Peyer's patch (tissue), 4 donors: ENCODE results near the gene KIAA1671. TPM values are rescaled to one million over a fixed set of nuclear protein-coding genes. Genes with fewer than 3 reads are reported as not detected.

Experiments
- DNase-seq, 3 donors: peaks; one replicate each; pipeline ENCODE4 v3.0.0-alpha.2; 2017 to 2019
- H3K27ac ChIP-seq, 4 donors: fragments of 200-600 bp; sonication (generic); one replicate each; pipeline ENCODE4 v1.5.1; 2016 to 2019
- H3K27me3 ChIP-seq, 2 donors: fragments of 200-600 bp; sonication (generic); one replicate each; pipeline ENCODE4 v1.5.1; 2019
- H3K36me3 ChIP-seq, 3 donors: fragments of 200-600 bp; sonication (generic); one replicate each; pipeline ENCODE4 v1.5.1; 2016 to 2019
- H3K4me1 ChIP-seq, 4 donors: fragments of 200-600 bp; sonication (generic); one replicate each; pipeline ENCODE4 v1.5.1; 2016 to 2019
- H3K4me3 ChIP-seq, 4 donors: fragments of 200-600 bp; sonication (generic); 1 replicate in 3 of 4; 2 replicates in 1 of 4; pipeline ENCODE4 v1.5.1; 2016 to 2019; ENCODE audit warnings: mild to moderate bottlenecking in 1 of 4
- H3K9me3 ChIP-seq, 4 donors: fragments of 200-600 bp; sonication (generic); one replicate each; pipeline ENCODE4 v1.5.1; 2016 to 2019; ENCODE audit warnings: mild to moderate bottlenecking in 1 of 4
- POLR2A ChIP-seq, 2 donors: fragments of 450-650 bp; IDR thresholded peaks; one replicate each; pipeline ENCODE4 v1.5.1; 2017; ENCODE audit warnings: antibody characterized with exemption in 2 of 2, mild to moderate bottlenecking in 2 of 2, moderate library complexity in 2 of 2
- total RNA-seq, 4 donors: library from RNA; depleted of rRNA; stranded (reverse); fragments of >200 nt; gene quantifications; one replicate each; pipeline ENCODE4 v1.1.0, GENCODE V29; 2016
- TF ChIP-seq, protein P1 (sequence below), 6 experiments: fragments of 450-650 bp in 4 of 6; fragments of 200-600 bp in 2 of 6; sonication (generic) in 1 of 6; IDR thresholded peaks; one replicate each; pipeline ENCODE4 v1.5.1; 2017 to 2019; ENCODE audit warnings: antibody characterized with exemption in 6 of 6, mild to moderate bottlenecking in 3 of 6, moderate library complexity in 1 of 6

KIAA1671 gene
- total RNA-seq, 4 donors from 2014 or later: 41.3 to 149 (median 113) TPM

DNA sequence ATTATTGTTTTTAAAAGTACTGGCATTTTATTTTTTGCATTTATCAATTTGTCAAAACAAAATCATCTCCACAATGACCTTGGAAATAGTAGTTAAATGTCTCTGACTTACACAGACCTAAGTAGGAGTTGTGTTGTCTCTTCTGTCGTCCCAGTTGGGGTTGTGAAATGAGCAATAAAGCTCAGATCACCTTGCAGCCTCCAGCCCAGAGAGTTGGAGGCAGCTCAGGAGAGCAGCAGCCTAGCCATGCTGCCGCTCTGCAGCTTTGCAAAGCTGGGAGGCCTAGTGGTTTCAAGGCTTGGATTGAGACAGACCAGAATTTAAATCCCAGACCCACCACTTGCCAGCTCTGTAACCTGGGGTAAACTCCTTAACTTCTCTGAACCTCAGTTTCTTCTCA, 181.9 kb downstream of the KIAA1671 start:
- Histone ChIP-seq H3K27me3 (no peaks in the 10 kb centered on the region), H3K9me3 (no peaks in the 10 kb centered on the region), H3K27ac (peak overlapping the region in 2 of 4 donors; percentile 61 to 66), H3K4me1 (peaks cover 0 to 34% (median 0%) of the 10 kb centered on the region in 4 donors), H3K36me3 (no peaks in the 10 kb centered on the region), H3K4me3 (no peak overlapping the region)
- DNase-seq: no peak
- TF ChIP-seq, protein P1, sequence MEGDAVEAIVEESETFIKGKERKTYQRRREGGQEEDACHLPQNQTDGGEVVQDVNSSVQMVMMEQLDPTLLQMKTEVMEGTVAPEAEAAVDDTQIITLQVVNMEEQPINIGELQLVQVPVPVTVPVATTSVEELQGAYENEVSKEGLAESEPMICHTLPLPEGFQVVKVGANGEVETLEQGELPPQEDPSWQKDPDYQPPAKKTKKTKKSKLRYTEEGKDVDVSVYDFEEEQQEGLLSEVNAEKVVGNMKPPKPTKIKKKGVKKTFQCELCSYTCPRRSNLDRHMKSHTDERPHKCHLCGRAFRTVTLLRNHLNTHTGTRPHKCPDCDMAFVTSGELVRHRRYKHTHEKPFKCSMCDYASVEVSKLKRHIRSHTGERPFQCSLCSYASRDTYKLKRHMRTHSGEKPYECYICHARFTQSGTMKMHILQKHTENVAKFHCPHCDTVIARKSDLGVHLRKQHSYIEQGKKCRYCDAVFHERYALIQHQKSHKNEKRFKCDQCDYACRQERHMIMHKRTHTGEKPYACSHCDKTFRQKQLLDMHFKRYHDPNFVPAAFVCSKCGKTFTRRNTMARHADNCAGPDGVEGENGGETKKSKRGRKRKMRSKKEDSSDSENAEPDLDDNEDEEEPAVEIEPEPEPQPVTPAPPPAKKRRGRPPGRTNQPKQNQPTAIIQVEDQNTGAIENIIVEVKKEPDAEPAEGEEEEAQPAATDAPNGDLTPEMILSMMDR (IDR thresholded peaks at IDR 0.05): no peak
- no peak for TF ChIP-seq POLR2A (IDR thresholded peaks at IDR 0.05)

DNA sequence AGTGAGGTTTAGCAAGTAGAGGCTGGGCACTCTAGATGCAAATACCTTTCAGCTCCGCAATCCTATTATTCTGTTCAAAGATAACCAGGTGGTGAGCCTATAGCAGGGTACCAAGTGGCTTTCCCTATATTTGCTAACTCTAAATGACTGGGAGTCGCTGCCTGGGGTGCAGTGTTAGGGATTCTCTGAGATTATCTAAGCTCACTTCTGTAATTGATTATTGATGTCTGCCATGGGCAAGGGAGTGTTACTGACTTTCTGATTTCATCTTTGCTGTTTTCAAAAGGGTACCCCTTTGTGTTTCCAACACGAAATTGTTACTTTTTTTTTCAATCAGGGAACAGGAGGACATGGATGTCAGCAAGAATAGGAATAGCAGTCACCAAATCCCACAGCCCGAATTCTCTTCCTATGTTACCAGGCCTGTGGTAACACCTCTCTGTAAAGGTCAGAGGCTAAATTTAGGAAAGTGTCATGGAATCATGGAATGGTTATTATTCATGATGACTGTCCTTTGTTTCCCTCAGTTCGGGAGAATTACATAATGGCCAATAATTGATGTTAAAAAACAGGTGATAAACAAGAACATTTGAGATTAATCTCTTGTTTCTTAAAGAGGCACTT, 184.5 kb downstream of the KIAA1671 start:
- Histone ChIP-seq H3K27ac (no peak overlapping the region), H3K9me3 (no peaks in the 10 kb centered on the region), H3K27me3 (no peaks in the 10 kb centered on the region), H3K4me1 (peaks cover 0 to 23% (median 0%) of the 10 kb centered on the region in 4 donors), H3K4me3 (no peak overlapping the region), H3K36me3 (no peaks in the 10 kb centered on the region)
- TF ChIP-seq, protein P1 (IDR thresholded peaks at IDR 0.05): no peak
- no peak for TF ChIP-seq POLR2A (IDR thresholded peaks at IDR 0.05)
- DNase-seq: no peak

DNA sequence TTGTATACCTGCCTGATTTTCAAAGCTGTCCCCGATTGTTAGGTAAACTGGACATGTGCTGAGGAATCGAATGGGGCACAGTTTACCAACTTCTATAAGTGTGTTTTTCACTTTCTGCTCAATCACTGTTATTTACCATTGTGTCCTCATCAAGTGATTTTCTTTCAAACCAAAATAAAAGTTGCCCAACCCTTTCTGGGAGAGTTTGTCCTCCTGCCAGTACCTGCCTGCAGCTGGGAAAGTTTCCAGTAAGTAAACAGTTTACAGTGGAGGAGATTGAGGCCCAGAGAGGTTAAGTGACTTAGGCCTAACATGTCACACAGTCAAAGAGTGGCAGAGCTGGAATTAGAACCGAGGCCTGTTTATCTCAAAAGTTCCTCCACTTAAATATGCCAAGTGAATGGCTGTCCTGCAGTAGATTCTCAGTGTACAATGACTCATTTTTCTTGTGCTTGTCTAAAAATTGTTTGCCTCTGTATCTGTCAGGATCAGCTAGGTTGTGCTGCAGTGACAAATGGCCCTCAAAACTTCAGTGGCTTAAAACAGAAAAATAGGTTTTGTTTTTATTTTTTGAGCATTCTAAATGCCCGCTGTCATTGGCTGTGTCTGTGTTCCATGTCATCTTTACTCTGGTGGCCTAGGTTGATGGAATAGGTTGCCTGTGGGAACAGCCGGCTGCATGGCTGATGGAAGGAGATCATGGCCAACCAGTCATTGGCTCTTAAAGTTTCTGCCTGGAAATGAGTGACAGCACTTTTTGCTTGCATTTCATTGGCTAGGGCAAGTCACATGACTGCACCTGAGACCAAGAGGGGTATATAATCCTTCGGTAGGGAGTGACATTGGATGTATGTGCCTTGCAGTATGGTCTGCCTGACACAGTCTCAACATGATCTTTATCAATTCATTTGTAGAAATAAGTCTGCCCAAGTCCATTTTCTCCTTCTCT, 185.3 kb downstream of the KIAA1671 start:
- no peak for DNase-seq

DNA sequence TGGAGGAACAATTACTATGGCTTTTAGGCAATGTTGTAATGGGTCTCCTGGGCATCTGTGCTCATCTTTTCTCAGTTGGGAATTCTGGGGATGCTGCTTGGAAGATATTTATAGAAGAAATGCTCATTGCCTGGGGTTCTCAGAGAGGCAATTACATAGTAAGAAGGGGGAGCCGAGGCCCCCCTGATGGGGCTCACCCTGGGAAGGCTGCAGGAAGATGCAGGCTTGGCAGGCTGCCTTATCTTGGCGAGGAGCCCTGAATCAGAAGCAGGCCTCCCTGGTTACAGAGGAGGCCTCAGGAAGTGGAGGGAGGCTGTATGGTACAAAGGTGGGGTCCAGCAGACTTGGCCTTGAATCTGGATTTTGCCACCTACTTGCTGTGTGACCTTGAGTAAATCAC, 186.5 kb downstream of the KIAA1671 start:
- TF ChIP-seq, protein P1 (IDR thresholded peaks at IDR 0.05): no peak
- TF ChIP-seq POLR2A (IDR thresholded peaks at IDR 0.05): no peak
- no peak for DNase-seq
- Histone ChIP-seq H3K27ac (no peak overlapping the region), H3K4me3 (no peak overlapping the region), H3K36me3 (no peaks in the 10 kb centered on the region), H3K27me3 (no peaks in the 10 kb centered on the region), H3K4me1 (peaks cover 0 to 17% (median 0%) of the 10 kb centered on the region in 4 donors), H3K9me3 (no peaks in the 10 kb centered on the region)

More for the DNA sequence above, 185.3 kb downstream of the KIAA1671 start:
- H3K9me3 ChIP-seq: no peaks in the 10 kb centered on the region
- peaks cover 0 to 23% (median 0%) of the 10 kb centered on the region in 4 donors for H3K4me1 ChIP-seq
- no peaks in the 10 kb centered on the region for H3K27me3 ChIP-seq
- H3K36me3 ChIP-seq: no peaks in the 10 kb centered on the region
- TF ChIP-seq POLR2A (IDR thresholded peaks at IDR 0.05): no peak
- TF ChIP-seq, protein P1 (IDR thresholded peaks at IDR 0.05): no peak
- no peak overlapping the region for H3K27ac ChIP-seq
- no peak overlapping the region for H3K4me3 ChIP-seq

DNA sequence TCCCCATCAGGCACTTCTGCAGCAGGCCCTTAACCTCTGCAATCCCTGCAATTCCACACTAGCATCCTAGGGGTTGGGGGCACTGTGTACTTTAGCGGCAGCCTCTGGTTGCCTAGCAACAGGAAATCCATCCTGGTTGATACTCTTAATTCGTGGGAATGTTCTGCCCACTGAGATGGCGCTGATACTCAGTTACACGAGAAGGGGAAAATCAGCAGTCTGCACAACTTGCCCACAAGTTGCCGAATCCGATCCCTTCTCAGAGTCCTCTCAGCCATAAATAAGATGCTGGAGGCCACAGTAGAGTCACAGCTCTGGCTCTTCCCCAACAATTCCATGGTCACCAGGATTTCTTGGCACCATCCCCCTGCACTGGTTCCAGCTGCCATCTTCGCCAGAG, 189.6 kb downstream of the KIAA1671 start:
- DNase-seq: no peak
- H3K36me3 ChIP-seq: no peaks in the 10 kb centered on the region
- no peaks in the 10 kb centered on the region for H3K9me3 ChIP-seq
- H3K4me3 ChIP-seq: no peak overlapping the region
- H3K27me3 ChIP-seq: no peaks in the 10 kb centered on the region
- H3K27ac ChIP-seq: no peak overlapping the region
- peaks cover 0 to 8% (median 0%) of the 10 kb centered on the region in 4 donors for H3K4me1 ChIP-seq
- TF ChIP-seq, protein P1 (IDR thresholded peaks at IDR 0.05): no peak
- TF ChIP-seq POLR2A (IDR thresholded peaks at IDR 0.05): no peak
